Liver (tissue), 9 donors: ENCODE data around the gene PABPN1L. TPM values are rescaled to one million over a fixed set of nuclear protein-coding genes. Genes with fewer than 3 reads are reported as not detected.

Experiments
- DNase-seq: peaks from one replicate; pipeline ENCODE4 v3.0.0-alpha.2; 2017; ENCODE audit warnings: low spot score
- H3K27ac ChIP-seq, 2 donors: one replicate each; pipeline ENCODE4 v1.7.0; 2013; ENCODE audit warnings: inconsistent platforms in 2 of 2, low read length in 2 of 2, control low read depth in 1 of 2, low read depth in 1 of 2, mild to moderate bottlenecking in 1 of 2
- H3K27me3 ChIP-seq, 4 donors: one replicate each; pipeline versions ENCODE4 v1.6.1 to v1.7.0; 2013; ENCODE audit warnings: low read length in 3 of 4, inconsistent platforms in 1 of 4, mild to moderate bottlenecking in 1 of 4, moderate library complexity in 1 of 4; ENCODE audit not compliant: control insufficient read depth in 4 of 4, insufficient read depth in 4 of 4
- H3K36me3 ChIP-seq, 4 donors: one replicate each; pipeline versions ENCODE4 v1.6.1 to v1.7.0; 2013; ENCODE audit warnings: low read length in 3 of 4, mild to moderate bottlenecking in 3 of 4, low read depth in 1 of 4, moderate library complexity in 1 of 4; ENCODE audit not compliant: control insufficient read depth in 4 of 4, insufficient read depth in 3 of 4
- H3K4me1 ChIP-seq, 4 donors: one replicate each; pipeline versions ENCODE4 v1.6.1 to v1.7.0; 2013; ENCODE audit warnings: low read length in 3 of 4, mild to moderate bottlenecking in 3 of 4, moderate library complexity in 1 of 4; ENCODE audit not compliant: control insufficient read depth in 4 of 4, insufficient read depth in 4 of 4
- H3K4me3 ChIP-seq, 3 donors: one replicate each; pipeline versions ENCODE4 v1.6.1 to v1.7.0; 2013; ENCODE audit warnings: low read length in 3 of 3, control low read depth in 1 of 3, low read depth in 1 of 3, mild to moderate bottlenecking in 1 of 3
- H3K9ac ChIP-seq, 2 donors: one replicate each; pipeline ENCODE4 v1.7.0; 2013; ENCODE audit warnings: low read length in 2 of 2, mild to moderate bottlenecking in 2 of 2, moderate library complexity in 2 of 2, control low read depth in 1 of 2, low read depth in 1 of 2
- H3K9me3 ChIP-seq, 4 donors: one replicate each; pipeline versions ENCODE4 v1.6.1 to v1.7.0; 2013; ENCODE audit warnings: low read length in 3 of 4; ENCODE audit not compliant: control insufficient read depth in 4 of 4
- EGR1 ChIP-seq, 2 donors: IDR thresholded peaks; 2 replicates each; pipeline ENCODE4 v1.6.1; 2016 to 2018; ENCODE audit warnings: antibody characterized with exemption in 2 of 2, low read depth in 2 of 2
- FOXA1 ChIP-seq: IDR thresholded peaks from 2 replicates; pipeline ENCODE4 v1.6.1; 2016; ENCODE audit warnings: antibody characterized with exemption
- FOXA2 ChIP-seq: IDR thresholded peaks from 2 replicates; pipeline ENCODE4 v1.6.1; 2016; ENCODE audit warnings: antibody characterized with exemption
- GABPA ChIP-seq, 2 donors: IDR thresholded peaks in 1 of 2; conservative IDR thresholded peaks in 1 of 2; 2 replicates each; pipeline ENCODE4 v1.6.1; 2016; ENCODE audit warnings: antibody characterized with exemption in 2 of 2, mild to moderate bottlenecking in 1 of 2, moderate library complexity in 1 of 2
- HNF4G ChIP-seq: IDR thresholded peaks from 2 replicates; pipeline ENCODE4 v1.6.1; 2016; ENCODE audit warnings: antibody characterized with exemption
- JUND ChIP-seq, 2 donors: IDR thresholded peaks; 2 replicates each; pipeline ENCODE4 v1.6.1; 2016; ENCODE audit warnings: antibody characterized with exemption in 2 of 2
- NR2F2 ChIP-seq: IDR thresholded peaks from 2 replicates; pipeline ENCODE4 v1.6.1; 2016; ENCODE audit warnings: antibody characterized with exemption
- RAD21 ChIP-seq, 2 donors: IDR thresholded peaks; 2 replicates each; pipeline ENCODE4 v1.6.1; 2016; ENCODE audit warnings: antibody characterized with exemption in 2 of 2, mild to moderate bottlenecking in 2 of 2
- SP1 ChIP-seq: IDR thresholded peaks from 2 replicates; pipeline ENCODE4 v1.6.1; 2018; ENCODE audit warnings: antibody characterized with exemption, mild to moderate bottlenecking
- TAF1 ChIP-seq: conservative IDR thresholded peaks from 2 replicates; pipeline ENCODE4 v1.6.1; 2016; ENCODE audit warnings: antibody characterized with exemption, mild to moderate bottlenecking
- YY1 ChIP-seq: IDR thresholded peaks from 2 replicates; pipeline ENCODE4 v1.6.1; 2016; ENCODE audit warnings: antibody characterized with exemption, mild to moderate bottlenecking
- WGBS: extraction: QIAGEN DNeasy Blood & Tissue Kit; methylation state at CpG from one replicate; pipeline ENCODE4 v1.1.7; 2013; 5-methylcytosine and 5-hydroxymethylcytosine counted together
- polyA plus RNA-seq, 2 donors: library from polyadenylated mRNA; stranded (reverse) in 1 of 2; unstranded in 1 of 2; fragments of 200-250 nt in 1 of 2; fragments of >200 nt in 1 of 2; fragmentation: Nextera tagmentation in 1 of 2; extraction: Ambion mirVana in 1 of 2; gene quantifications; one replicate each; pipeline versions ENCODE4 v1.2.1 to v1.2.3, GENCODE V29; 2013 to 2015
- total RNA-seq, 2 donors: library from RNA; depleted of rRNA; stranded (reverse); fragments of >200 nt; gene quantifications; one replicate each; pipeline ENCODE4 v1.2.3, GENCODE V29; 2014
- TF ChIP-seq, protein P1 (sequence below): IDR thresholded peaks from 2 replicates; pipeline ENCODE4 v1.6.1; 2016; ENCODE audit warnings: antibody characterized with exemption, mild to moderate bottlenecking
- TF ChIP-seq, protein P2 (sequence below): IDR thresholded peaks from 2 replicates; pipeline ENCODE4 v1.6.1; 2016; ENCODE audit warnings: antibody characterized with exemption
- TF ChIP-seq, protein P3 (sequence below): fragments of 150-350 bp; IDR thresholded peaks from 2 replicates; pipeline ENCODE4 v1.5.1; 2017; ENCODE audit warnings: improper control_type of control experiment, low read depth, low read length; ENCODE audit not compliant: missing input control
- TF ChIP-seq, protein P4 (sequence below): IDR thresholded peaks from 2 replicates; pipeline ENCODE4 v1.6.1; 2016; ENCODE audit warnings: antibody characterized with exemption
- donor health status: healthy.
- donor health status: healthy.
- donor health status: healthy.
- donor health status: healthy.
- donor health status: healthy.

The PABPN1L gene
- total and polyA plus RNA-seq, 4 donors, result 0.09 TPM; not detected in 3

DNA sequence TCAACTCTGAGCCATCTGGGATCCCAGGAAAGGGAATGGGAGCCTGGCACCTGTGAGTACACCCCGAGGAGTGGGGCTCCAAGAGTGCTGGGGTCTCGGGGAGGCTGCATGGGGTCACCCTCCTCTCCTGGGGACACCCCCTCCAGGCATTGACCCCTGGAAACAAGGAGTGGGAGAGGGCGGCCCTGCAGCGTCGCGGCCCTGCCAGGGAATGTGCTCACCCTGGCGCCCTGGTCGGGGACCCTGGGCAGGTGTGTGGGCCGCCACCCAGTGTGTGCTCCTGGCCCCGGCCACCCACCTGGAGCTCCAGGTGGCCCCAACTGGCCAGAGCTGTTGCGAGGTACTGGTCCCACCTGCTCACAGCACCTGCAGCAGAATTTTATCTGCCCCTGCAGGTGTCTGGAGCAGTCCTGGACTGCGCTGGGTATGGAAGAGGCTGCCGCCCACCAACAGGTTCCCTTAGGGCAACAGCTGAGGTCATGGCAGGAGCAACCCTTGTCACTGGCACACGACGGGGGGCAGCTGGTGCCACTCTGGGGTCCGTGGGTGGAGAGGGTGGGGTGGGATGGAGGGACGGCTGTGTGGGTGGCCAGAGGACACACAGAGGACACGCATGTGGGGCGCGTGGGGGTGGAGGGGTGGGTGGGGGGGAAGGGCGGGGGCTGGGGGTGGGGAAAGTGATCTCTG lies 5.4 kb upstream of the PABPN1L start:
- Histone ChIP-seq H3K36me3 (peaks cover 0 to 3% (median 2%) of the 10 kb centered on the region in 4 donors), H3K27ac (no peak overlapping the region), H3K9ac (no peak overlapping the region), H3K27me3 (no peaks in the 10 kb centered on the region), H3K4me1 (no peaks in the 10 kb centered on the region), H3K4me3 (no peak overlapping the region), H3K9me3 (no peaks in the 10 kb centered on the region)
- DNase-seq, result no peak
- WGBS, result 83% methylated on average over 21 of the region's 21 CpGs
- TF ChIP-seq FOXA2 (no peak), HNF4G (no peak), FOXA1 (no peak), GABPA (IDR thresholded peaks at IDR 0.05 in 1 of 2, conservative IDR thresholded peaks at IDR 0.05 in 1 of 2) (no peak)
- TF ChIP-seq, protein P1, sequence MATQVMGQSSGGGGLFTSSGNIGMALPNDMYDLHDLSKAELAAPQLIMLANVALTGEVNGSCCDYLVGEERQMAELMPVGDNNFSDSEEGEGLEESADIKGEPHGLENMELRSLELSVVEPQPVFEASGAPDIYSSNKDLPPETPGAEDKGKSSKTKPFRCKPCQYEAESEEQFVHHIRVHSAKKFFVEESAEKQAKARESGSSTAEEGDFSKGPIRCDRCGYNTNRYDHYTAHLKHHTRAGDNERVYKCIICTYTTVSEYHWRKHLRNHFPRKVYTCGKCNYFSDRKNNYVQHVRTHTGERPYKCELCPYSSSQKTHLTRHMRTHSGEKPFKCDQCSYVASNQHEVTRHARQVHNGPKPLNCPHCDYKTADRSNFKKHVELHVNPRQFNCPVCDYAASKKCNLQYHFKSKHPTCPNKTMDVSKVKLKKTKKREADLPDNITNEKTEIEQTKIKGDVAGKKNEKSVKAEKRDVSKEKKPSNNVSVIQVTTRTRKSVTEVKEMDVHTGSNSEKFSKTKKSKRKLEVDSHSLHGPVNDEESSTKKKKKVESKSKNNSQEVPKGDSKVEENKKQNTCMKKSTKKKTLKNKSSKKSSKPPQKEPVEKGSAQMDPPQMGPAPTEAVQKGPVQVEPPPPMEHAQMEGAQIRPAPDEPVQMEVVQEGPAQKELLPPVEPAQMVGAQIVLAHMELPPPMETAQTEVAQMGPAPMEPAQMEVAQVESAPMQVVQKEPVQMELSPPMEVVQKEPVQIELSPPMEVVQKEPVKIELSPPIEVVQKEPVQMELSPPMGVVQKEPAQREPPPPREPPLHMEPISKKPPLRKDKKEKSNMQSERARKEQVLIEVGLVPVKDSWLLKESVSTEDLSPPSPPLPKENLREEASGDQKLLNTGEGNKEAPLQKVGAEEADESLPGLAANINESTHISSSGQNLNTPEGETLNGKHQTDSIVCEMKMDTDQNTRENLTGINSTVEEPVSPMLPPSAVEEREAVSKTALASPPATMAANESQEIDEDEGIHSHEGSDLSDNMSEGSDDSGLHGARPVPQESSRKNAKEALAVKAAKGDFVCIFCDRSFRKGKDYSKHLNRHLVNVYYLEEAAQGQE, result no peak

DNA sequence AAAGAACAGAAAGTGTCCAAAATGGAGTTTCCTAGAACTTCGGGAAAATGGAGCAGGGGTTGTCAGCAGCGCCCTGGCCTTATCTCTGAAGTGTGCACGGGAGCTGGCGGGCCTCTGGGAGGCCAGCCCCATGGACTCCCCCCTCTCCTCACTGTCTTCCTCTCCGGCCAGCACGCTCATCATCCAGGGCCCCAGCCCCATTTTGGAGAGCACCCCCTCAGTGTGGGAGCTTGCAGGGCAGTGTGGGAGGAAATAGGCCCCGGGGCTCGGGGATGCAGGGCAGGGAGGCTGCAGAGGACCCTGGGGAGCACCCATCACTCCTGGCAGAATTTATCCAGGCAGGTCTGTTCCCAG lies 4.9 kb upstream of the PABPN1L start:
- no peak overlapping the region for H3K4me3 ChIP-seq
- H3K9ac ChIP-seq, result no peak overlapping the region
- DNase-seq, result no peak
- H3K27me3 ChIP-seq, result no peaks in the 10 kb centered on the region
- no peaks in the 10 kb centered on the region for H3K4me1 ChIP-seq
- 50% methylated on average over 8 of the region's 8 CpGs for WGBS
- H3K36me3 ChIP-seq, result peaks cover 0 to 1% (median 0%) of the 10 kb centered on the region in 4 donors
- TF ChIP-seq, protein P2, sequence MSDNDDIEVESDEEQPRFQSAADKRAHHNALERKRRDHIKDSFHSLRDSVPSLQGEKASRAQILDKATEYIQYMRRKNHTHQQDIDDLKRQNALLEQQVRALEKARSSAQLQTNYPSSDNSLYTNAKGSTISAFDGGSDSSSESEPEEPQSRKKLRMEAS, result no peak
- no peak for TF ChIP-seq TAF1
- no peak for TF ChIP-seq RAD21 (IDR thresholded peaks at IDR 0.05)
- TF ChIP-seq FOXA1, result no peak
- no peak for TF ChIP-seq HNF4G
- TF ChIP-seq EGR1 (IDR thresholded peaks at IDR 0.05; ENCODE audit: low read depth in 2 of 2), result no peak
- no peak for TF ChIP-seq JUND (IDR thresholded peaks at IDR 0.05)
- H3K9me3 ChIP-seq, result no peaks in the 10 kb centered on the region
- no peak overlapping the region for H3K27ac ChIP-seq

DNA sequence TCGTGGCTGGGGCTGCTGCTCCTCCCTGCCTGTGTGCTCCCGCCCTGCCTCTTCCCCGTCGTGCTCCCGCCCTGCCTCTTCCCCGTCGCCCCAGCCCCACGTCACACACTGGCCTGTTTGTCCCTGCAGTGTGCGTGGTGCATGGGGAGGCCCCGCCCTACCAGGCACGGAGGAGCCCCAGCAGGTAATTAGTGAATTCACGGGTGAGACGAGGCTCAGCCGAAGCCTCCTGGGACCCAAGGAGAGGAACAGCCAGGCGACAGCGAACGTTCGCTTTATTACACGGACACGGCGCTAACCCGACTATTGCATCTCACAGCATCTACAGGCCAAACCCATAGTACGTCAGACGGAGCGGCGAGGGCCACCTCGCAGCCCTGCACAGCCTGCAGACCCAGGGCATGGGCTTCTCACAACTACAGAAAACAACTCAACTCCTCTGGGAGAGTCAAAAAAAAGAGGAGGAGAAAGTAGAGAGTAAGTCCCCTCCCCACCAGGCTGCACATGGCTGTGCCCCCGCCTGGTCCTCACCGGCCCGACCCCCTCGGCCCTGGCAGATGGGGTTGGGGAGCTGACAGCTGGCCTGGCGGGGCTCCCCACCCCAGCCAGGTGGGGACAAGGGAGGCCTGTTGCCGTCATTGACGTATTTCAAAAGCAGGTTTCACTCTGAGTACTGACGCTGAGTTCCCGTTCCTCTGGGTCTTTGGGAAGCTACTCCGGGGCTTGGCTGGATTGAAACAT lies 4.3 kb upstream of the PABPN1L start:
- DNase-seq, result no peak
- Histone ChIP-seq H3K4me1 (no peaks in the 10 kb centered on the region), H3K27ac (no peak overlapping the region), H3K27me3 (no peaks in the 10 kb centered on the region), H3K4me3 (no peak overlapping the region), H3K9me3 (no peaks in the 10 kb centered on the region), H3K36me3 (no peaks in the 10 kb centered on the region), H3K9ac (no peak overlapping the region)
- TF ChIP-seq, protein P3, sequence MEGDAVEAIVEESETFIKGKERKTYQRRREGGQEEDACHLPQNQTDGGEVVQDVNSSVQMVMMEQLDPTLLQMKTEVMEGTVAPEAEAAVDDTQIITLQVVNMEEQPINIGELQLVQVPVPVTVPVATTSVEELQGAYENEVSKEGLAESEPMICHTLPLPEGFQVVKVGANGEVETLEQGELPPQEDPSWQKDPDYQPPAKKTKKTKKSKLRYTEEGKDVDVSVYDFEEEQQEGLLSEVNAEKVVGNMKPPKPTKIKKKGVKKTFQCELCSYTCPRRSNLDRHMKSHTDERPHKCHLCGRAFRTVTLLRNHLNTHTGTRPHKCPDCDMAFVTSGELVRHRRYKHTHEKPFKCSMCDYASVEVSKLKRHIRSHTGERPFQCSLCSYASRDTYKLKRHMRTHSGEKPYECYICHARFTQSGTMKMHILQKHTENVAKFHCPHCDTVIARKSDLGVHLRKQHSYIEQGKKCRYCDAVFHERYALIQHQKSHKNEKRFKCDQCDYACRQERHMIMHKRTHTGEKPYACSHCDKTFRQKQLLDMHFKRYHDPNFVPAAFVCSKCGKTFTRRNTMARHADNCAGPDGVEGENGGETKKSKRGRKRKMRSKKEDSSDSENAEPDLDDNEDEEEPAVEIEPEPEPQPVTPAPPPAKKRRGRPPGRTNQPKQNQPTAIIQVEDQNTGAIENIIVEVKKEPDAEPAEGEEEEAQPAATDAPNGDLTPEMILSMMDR, result no peak
- no peak for TF ChIP-seq TAF1
- no peak for TF ChIP-seq FOXA1
- TF ChIP-seq, protein P2, result no peak
- TF ChIP-seq, protein P4, sequence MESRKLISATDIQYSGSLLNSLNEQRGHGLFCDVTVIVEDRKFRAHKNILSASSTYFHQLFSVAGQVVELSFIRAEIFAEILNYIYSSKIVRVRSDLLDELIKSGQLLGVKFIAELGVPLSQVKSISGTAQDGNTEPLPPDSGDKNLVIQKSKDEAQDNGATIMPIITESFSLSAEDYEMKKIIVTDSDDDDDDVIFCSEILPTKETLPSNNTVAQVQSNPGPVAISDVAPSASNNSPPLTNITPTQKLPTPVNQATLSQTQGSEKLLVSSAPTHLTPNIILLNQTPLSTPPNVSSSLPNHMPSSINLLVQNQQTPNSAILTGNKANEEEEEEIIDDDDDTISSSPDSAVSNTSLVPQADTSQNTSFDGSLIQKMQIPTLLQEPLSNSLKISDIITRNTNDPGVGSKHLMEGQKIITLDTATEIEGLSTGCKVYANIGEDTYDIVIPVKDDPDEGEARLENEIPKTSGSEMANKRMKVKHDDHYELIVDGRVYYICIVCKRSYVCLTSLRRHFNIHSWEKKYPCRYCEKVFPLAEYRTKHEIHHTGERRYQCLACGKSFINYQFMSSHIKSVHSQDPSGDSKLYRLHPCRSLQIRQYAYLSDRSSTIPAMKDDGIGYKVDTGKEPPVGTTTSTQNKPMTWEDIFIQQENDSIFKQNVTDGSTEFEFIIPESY, result no peak
- TF ChIP-seq RAD21 (IDR thresholded peaks at IDR 0.05), result no peak
- TF ChIP-seq NR2F2, result no peak
- no peak for TF ChIP-seq YY1
- TF ChIP-seq FOXA2, result no peak
- TF ChIP-seq JUND (IDR thresholded peaks at IDR 0.05), result no peak
- no peak for TF ChIP-seq EGR1 (IDR thresholded peaks at IDR 0.05; ENCODE audit: low read depth in 2 of 2)
- TF ChIP-seq SP1, result no peak
- WGBS, result 61% methylated on average over 37 of the region's 37 CpGs
